Naive B cell (primary cell): ENCODE results near the gene LGALS3. TPM values are rescaled to one million over a fixed set of nuclear protein-coding genes. Genes with fewer than 3 reads are reported as not detected.

Source experiments
- polyA plus RNA-seq, 6 donors: library from polyadenylated mRNA; unstranded; fragments of 300-500 nt; fragmentation: Illumina TruSeq; gene quantifications; one replicate each; pipeline ENCODE4 v1.2.3, GENCODE V29; 2021; ENCODE audit warnings: low read depth in 6 of 6

LGALS3 gene
- polyA plus RNA-seq, 6 donors from 2014 or later: 2.4 to 8.7 (median 4.8) TPM

Other genes with a start within 250 kb of the LGALS3 start
- 10 to 100 TPM; 18.8 to 31.2 (median 27.8) TPM for gene GCH1, start 226.4 kb upstream of the LGALS3 start, polyA plus RNA-seq
- 1 to 10 TPM in 5 of 6 donors, not detected in 1; 2.5 to 5.4 (median 3.1) TPM for gene WDHD1, start 102.2 kb upstream of the LGALS3 start, polyA plus RNA-seq
- gene SOCS4, start 102.0 kb upstream of the LGALS3 start, polyA plus RNA-seq: 1 to 10 TPM; 1.1 to 7.0 (median 2.4) TPM
- 100 to 1,000 TPM; 104 to 140 (median 117) TPM for gene MAPK1IP1L, start 77.6 kb upstream of the LGALS3 start, polyA plus RNA-seq
- gene DLGAP5, start 62.3 kb downstream of the LGALS3 start, polyA plus RNA-seq: under 1 TPM in 1 of 6 donors, not detected in 5; 0.13 TPM
- gene FBXO34, start 142.2 kb downstream of the LGALS3 start, polyA plus RNA-seq: 10 to 100 TPM; 22.9 to 35.2 (median 26.9) TPM